Duodenal mucosa (tissue), 2 donors: ENCODE results near the gene NXPH4.

Source experiments
- H3K27ac ChIP-seq: one replicate; pipeline ENCODE4 v1.7.0; 2013; ENCODE audit warnings: low read depth, low read length
- H3K27me3 ChIP-seq, 2 donors: one replicate each; pipeline ENCODE4 v1.7.0; 2013; ENCODE audit warnings: low read length in 2 of 2, control low read depth in 1 of 2; ENCODE audit not compliant: insufficient read depth in 2 of 2, control insufficient read depth in 1 of 2
- H3K36me3 ChIP-seq, 2 donors: one replicate each; pipeline ENCODE4 v1.7.0; 2013; ENCODE audit warnings: low read length in 2 of 2, control low read depth in 1 of 2; ENCODE audit not compliant: insufficient read depth in 2 of 2, control insufficient read depth in 1 of 2
- H3K4me1 ChIP-seq, 2 donors: one replicate each; pipeline ENCODE4 v1.7.0; 2013; ENCODE audit warnings: low read length in 2 of 2, control low read depth in 1 of 2; ENCODE audit not compliant: insufficient read depth in 2 of 2, control insufficient read depth in 1 of 2
- H3K4me3 ChIP-seq, 2 donors: one replicate each; pipeline ENCODE4 v1.7.0; 2013; ENCODE audit warnings: low read length in 2 of 2, low read depth in 1 of 2
- H3K9ac ChIP-seq, 2 donors: one replicate each; pipeline ENCODE4 v1.7.0; 2013; ENCODE audit warnings: low read length in 2 of 2, low read depth in 1 of 2
- H3K9me3 ChIP-seq, 2 donors: one replicate each; pipeline ENCODE4 v1.7.0; 2013; ENCODE audit warnings: low read length in 2 of 2, control low read depth in 1 of 2; ENCODE audit not compliant: control insufficient read depth in 1 of 2

The NXPH4 gene

DNA sequence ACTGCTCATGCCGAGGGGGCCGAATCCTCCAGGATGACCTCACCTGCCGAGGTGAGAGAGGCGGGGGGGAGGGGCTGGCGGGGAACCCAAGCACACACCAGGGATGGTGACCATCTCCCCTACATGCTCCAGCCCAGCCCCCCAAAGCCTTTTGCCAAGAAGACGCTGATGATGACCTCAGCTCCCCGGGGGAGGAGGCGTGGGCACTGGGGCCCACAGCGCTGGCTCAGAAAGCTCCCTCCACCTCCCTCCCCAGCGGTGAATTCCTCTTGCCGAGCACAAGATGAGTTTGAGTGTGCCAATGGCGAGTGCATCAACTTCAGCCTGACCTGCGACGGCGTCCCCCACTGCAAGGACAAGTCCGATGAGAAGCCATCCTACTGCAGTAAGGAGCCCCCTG lies 23.7 kb upstream of the NXPH4 start:
- Histone ChIP-seq H3K27ac (no peak overlapping the region), H3K27me3 (no peaks in the 10 kb centered on the region), H3K9me3 (no peaks in the 10 kb centered on the region), H3K4me3 (no peak overlapping the region), H3K9ac (no peak overlapping the region), H3K4me1 (no peaks in the 10 kb centered on the region), H3K36me3 (peaks cover 59 to 100% of the 10 kb centered on the region in 2 donors)

- H3K36me3 ChIP-seq = peaks cover 58 to 100% of the 10 kb centered on the region in 2 donors
These were observed 22.8 kb upstream of the NXPH4 start for GRCh38 chr12:57193706-57194245.

GRCh38 chr12:57194253-57194652 lies 22.3 kb upstream of the NXPH4 start:
- H3K4me1 ChIP-seq = no peaks in the 10 kb centered on the region
- H3K9ac ChIP-seq = no peak overlapping the region
- H3K27me3 ChIP-seq = no peaks in the 10 kb centered on the region
- peaks cover 63 to 100% of the 10 kb centered on the region in 2 donors for H3K36me3 ChIP-seq
- no peaks in the 10 kb centered on the region for H3K9me3 ChIP-seq
- no peak overlapping the region for H3K27ac ChIP-seq
- no peak overlapping the region for H3K4me3 ChIP-seq

More at GRCh38 chr12:57193706-57194245, 22.8 kb upstream of the NXPH4 start:
- no peak overlapping the region for H3K4me3 ChIP-seq
- H3K9ac ChIP-seq = no peak overlapping the region
- H3K9me3 ChIP-seq = no peaks in the 10 kb centered on the region
- no peaks in the 10 kb centered on the region for H3K27me3 ChIP-seq
- no peak overlapping the region for H3K27ac ChIP-seq
- H3K4me1 ChIP-seq = no peaks in the 10 kb centered on the region

DNA sequence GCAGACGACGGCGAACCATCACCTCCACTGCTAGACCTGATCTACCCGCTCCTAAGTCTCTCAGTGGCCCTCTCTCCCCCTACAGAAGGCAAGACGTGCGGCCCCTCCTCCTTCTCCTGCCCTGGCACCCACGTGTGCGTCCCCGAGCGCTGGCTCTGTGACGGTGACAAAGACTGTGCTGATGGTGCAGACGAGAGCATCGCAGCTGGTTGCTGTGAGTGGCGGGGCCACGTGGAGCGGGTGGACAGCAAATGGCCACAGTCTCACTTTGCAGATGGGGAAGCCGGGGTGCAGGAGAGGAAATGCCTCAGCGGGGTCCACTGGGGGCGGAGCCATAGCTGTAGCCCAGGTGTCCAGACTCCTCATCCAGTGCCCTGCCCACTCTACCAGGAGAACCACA lies 21.4 kb upstream of the NXPH4 start:
- Histone ChIP-seq H3K9me3 (no peaks in the 10 kb centered on the region), H3K9ac (no peak overlapping the region), H3K36me3 (peaks cover 71 to 98% of the 10 kb centered on the region in 2 donors), H3K4me1 (no peaks in the 10 kb centered on the region), H3K4me3 (no peak overlapping the region), H3K27me3 (no peaks in the 10 kb centered on the region), H3K27ac (no peak overlapping the region)

- Histone ChIP-seq H3K9me3 (no peaks in the 10 kb centered on the region), H3K27me3 (no peaks in the 10 kb centered on the region), H3K4me1 (no peaks in the 10 kb centered on the region), H3K36me3 (peaks cover 69 to 97% of the 10 kb centered on the region in 2 donors), H3K9ac (no peak overlapping the region), H3K27ac (no peak overlapping the region), H3K4me3 (no peak overlapping the region)
These were observed 20.8 kb upstream of the NXPH4 start for GRCh38 chr12:57195611-57196371.

DNA sequence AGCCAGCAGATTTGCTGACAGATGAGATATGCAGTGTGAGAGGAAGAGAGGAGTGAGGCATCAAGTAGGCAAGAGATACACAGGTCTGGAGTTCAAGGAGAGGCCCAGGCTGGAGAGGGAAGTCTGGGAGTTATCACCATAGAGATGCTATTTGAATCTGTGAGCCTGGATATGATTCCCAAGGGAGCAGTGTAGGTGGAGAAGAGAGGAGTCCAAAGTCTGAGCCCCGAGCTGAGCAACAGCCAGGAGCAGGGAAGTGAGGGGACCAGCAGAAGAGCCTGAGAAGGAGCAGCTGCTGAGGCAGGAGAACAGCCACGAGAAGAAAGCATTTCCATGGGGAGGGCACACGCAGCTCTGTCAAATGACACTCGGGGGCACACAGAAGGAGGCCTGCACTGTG lies 20.2 kb upstream of the NXPH4 start:
- H3K9ac ChIP-seq = no peak overlapping the region
- H3K9me3 ChIP-seq = no peaks in the 10 kb centered on the region
- H3K27ac ChIP-seq = no peak overlapping the region
- no peaks in the 10 kb centered on the region for H3K27me3 ChIP-seq
- peaks cover 70 to 97% of the 10 kb centered on the region in 2 donors for H3K36me3 ChIP-seq
- no peak overlapping the region for H3K4me3 ChIP-seq
- no peaks in the 10 kb centered on the region for H3K4me1 ChIP-seq

GRCh38 chr12:57196956-57197355 lies 19.6 kb upstream of the NXPH4 start:
- Histone ChIP-seq H3K36me3 (peaks cover 69 to 97% of the 10 kb centered on the region in 2 donors), H3K27ac (no peak overlapping the region), H3K4me3 (no peak overlapping the region), H3K27me3 (no peaks in the 10 kb centered on the region), H3K9ac (no peak overlapping the region), H3K4me1 (no peaks in the 10 kb centered on the region), H3K9me3 (no peaks in the 10 kb centered on the region)

- Histone ChIP-seq H3K27me3 (no peaks in the 10 kb centered on the region), H3K36me3 (peaks cover 55 to 97% of the 10 kb centered on the region in 2 donors)
These were observed 18.3 kb upstream of the NXPH4 start for GRCh38 chr12:57198329-57198728.

GRCh38 chr12:57199191-57199590 lies 17.4 kb upstream of the NXPH4 start:
- Histone ChIP-seq H3K4me1 (no peaks in the 10 kb centered on the region), H3K36me3 (peaks cover 52 to 97% of the 10 kb centered on the region in 2 donors), H3K9me3 (no peaks in the 10 kb centered on the region), H3K9ac (no peak overlapping the region), H3K4me3 (no peak overlapping the region), H3K27ac (no peak overlapping the region), H3K27me3 (no peaks in the 10 kb centered on the region)

More at GRCh38 chr12:57198329-57198728, 18.3 kb upstream of the NXPH4 start:
- Histone ChIP-seq H3K4me1 (no peaks in the 10 kb centered on the region), H3K9me3 (no peaks in the 10 kb centered on the region), H3K9ac (no peak overlapping the region), H3K27ac (no peak overlapping the region), H3K4me3 (no peak overlapping the region)

- no peaks in the 10 kb centered on the region for H3K9me3 ChIP-seq
- H3K27ac ChIP-seq = no peak overlapping the region
- no peaks in the 10 kb centered on the region for H3K27me3 ChIP-seq
- peaks cover 54 to 96% of the 10 kb centered on the region in 2 donors for H3K36me3 ChIP-seq
- H3K4me1 ChIP-seq = no peaks in the 10 kb centered on the region
- no peak overlapping the region for H3K9ac ChIP-seq
- no peak overlapping the region for H3K4me3 ChIP-seq
These were observed 16.1 kb upstream of the NXPH4 start for GRCh38 chr12:57200497-57200896.
